VCaP (cell line): ENCODE results near the gene DBH.

Experiments used
- H3K27ac ChIP-seq: fragments of 450-650 bp; 2 replicates; pipeline ENCODE4 v1.5.1; 2017
- CTCF ChIP-seq: fragments of 450-650 bp; conservative IDR thresholded peaks from 2 replicates; pipeline ENCODE4 v1.5.1; 2017; ENCODE audit warnings: mild to moderate bottlenecking, moderate library complexity

DBH gene

DNA sequence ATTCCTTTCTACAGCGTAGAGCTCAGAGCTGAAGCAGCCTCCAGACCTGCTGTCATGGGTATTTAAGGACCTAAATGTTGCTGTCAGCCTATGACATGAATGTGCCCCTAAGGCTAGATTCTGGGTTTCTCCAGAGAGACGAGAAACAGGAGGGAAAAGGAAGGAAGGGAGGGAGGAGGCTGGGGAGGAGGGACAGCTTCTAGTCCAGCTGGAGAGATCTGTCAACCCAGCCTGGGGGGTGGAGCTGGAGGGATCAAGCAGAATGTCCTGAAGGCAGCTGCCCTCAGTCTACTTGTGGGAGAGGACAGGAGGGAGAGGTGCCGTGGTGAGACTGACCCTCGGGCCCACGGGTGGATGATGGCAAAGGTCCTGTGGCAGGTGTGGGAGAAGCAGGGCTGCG is 1.1 kb upstream of the DBH start:
- H3K27ac ChIP-seq, result no peak overlapping the region
- TF ChIP-seq CTCF, result no peak

DNA sequence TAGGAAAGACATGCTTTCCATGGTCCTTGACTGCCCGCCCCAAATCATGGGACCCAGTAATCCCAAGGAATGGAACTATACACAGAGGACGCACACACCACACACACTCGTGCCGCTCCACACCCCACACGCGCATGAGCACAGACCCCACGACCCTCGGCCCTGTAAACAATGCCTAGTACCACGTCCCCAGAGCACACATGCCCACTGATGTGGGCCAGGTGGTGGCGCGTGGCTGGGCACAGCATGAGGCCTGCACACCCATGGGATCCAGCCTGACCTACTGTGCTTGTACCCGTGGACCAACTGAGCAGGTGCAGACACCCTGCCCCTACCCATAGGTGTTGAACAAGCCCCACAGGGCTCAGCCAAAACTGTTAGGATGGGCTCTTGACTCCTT is 739 bp downstream of the DBH start:
- no peak overlapping the region for H3K27ac ChIP-seq
- TF ChIP-seq CTCF, result no peak

GRCh38 chr9:133637451-133638055 is 1.4 kb downstream of the DBH start:
- no peak for TF ChIP-seq CTCF
- no peak overlapping the region for H3K27ac ChIP-seq

DNA sequence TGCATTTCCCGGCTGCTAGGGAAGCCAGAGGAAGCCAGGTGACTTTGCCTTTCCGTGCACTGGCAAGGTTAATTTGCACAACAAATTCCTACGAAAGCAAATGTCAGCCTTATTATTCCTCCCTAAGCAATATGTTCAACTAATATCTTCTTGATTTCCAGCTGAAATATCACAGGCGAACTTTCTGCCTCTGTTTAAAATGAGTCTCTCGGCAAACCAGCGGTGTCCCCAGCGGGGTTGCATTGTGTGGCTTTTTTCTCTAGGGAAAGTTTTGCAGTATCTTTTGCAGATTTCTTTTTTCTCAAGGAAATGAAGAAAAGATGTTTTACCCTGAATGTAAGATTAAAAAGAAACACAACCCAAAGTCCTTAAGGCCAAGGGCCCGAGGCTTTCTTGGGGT is 1.9 kb downstream of the DBH start:
- H3K27ac ChIP-seq, result no peak overlapping the region
- no peak for TF ChIP-seq CTCF

DNA sequence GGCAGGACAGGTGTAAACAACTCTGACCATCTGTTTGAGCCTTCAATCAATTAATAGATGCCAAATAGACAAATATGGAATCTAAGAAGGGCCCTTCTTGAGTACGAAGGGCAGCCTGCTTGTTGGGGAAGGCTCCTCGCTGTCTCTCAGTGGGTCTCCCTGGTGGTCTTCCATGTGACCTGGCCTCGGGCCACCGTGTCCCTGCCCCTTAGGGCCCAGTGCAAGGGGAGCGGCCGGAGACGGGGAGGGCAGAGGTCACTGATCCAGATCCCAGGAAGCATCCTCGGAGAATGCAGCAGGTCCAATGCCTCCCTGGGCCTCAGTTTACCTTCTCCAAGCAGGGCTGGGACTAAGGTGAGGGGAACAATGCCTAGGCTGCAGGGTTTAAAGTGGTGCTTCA is 2.5 kb downstream of the DBH start:
- TF ChIP-seq CTCF, result no peak

DNA sequence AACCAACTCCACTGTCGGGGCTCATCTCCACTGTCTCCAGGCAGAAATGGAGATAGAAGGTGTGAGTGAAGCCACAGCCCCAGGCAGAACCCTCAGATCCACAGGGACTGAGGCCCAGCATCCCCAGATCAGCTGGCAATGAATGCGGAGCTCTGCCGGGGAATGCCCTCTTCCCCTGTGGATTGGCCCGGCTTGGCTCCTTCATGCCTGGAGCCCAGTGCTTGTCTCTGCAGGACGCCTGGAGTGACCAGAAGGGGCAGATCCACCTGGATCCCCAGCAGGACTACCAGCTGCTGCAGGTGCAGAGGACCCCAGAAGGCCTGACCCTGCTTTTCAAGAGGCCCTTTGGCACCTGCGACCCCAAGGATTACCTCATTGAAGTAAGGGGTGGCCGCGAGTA is 3.5 kb downstream of the DBH start:
- TF ChIP-seq CTCF, result no peak
- no peak overlapping the region for H3K27ac ChIP-seq

More for the DNA sequence above, 2.5 kb downstream of the DBH start:
- no peak overlapping the region for H3K27ac ChIP-seq

- H3K27ac ChIP-seq, result no peak overlapping the region
- no peak for TF ChIP-seq CTCF
These were observed 4.0 kb downstream of the DBH start for GRCh38 chr9:133640160-133640559.
